ENCODE results near the gene MTHFD1L. TPM values are rescaled to one million over a fixed set of nuclear protein-coding genes. Genes with fewer than 3 reads are reported as not detected.
A peak's percentile ranks its signal among the peaks of the same experiment; 100 is the strongest.

Gene MTHFD1L
- total and polyA plus RNA-seq, 2 donors from 2014 or later, result 4.7 to 39.6 TPM

GRCh38 chr6:151136141-151136755 is 270.7 kb downstream of the MTHFD1L start:
- H3K4me3 ChIP-seq (ENCODE audit: low read length in 3 of 3), result peak overlapping the region in 2 of 3 donors; percentile 53 to 65

GRCh38 chr6:151137542-151137941 is 272.0 kb downstream of the MTHFD1L start:
- Histone ChIP-seq H3K4me1 (ENCODE audit: control insufficient read depth in 2 of 3, insufficient read depth in 2 of 3, low read depth in 1 of 3, low read length in 3 of 3) (peaks cover 0 to 8% (median 2%) of the 10 kb centered on the region in 3 donors), H3K9me3 (ENCODE audit: control insufficient read depth in 2 of 3, insufficient read depth in 1 of 3, low read length in 3 of 3) (peaks cover 0 to under 1% (median 0%) of the 10 kb centered on the region in 3 donors), H3K9ac (ENCODE audit: low read length in 3 of 3) (no peak overlapping the region), H3K27me3 (ENCODE audit: control insufficient read depth, insufficient read depth, low read length) (no peaks in the 10 kb centered on the region), H3K36me3 (ENCODE audit: control insufficient read depth in 2 of 3, insufficient read depth in 3 of 3, low read length in 3 of 3) (no peaks in the 10 kb centered on the region), H3K4me3 (ENCODE audit: low read length in 3 of 3) (no peak overlapping the region), H3K27ac (ENCODE audit: low read depth in 2 of 2, low read length in 2 of 2) (no peak overlapping the region)
- no peak for FAIRE-seq
- peak in 1 of 5 donors; percentile 62 for DNase-seq
- intact Hi-C loops (cut with DNase I), result no loop called here
- no peak for TF ChIP-seq CTCF (IDR thresholded peaks at IDR 0.05; ENCODE audit: borderline replicate concordance, extremely low read depth, insufficient read depth)

More at GRCh38 chr6:151136141-151136755, 270.7 kb downstream of the MTHFD1L start:
- H3K4me1 ChIP-seq (ENCODE audit: control insufficient read depth in 2 of 3, insufficient read depth in 2 of 3, low read depth in 1 of 3, low read length in 3 of 3), result peaks cover 0 to 8% (median 2%) of the 10 kb centered on the region in 3 donors
- peak overlapping the region; percentile 20 to 33 for H3K27ac ChIP-seq (ENCODE audit: low read depth in 2 of 2, low read length in 2 of 2)
- FAIRE-seq, result no peak
- H3K9ac ChIP-seq (ENCODE audit: low read length in 3 of 3), result peak overlapping the region in 2 of 3 donors; percentile 2 to 54
- intact Hi-C loops (cut with DNase I), result no loop called here
- H3K27me3 ChIP-seq (ENCODE audit: control insufficient read depth, insufficient read depth, low read length), result no peaks in the 10 kb centered on the region
- H3K9me3 ChIP-seq (ENCODE audit: control insufficient read depth in 2 of 3, insufficient read depth in 1 of 3, low read length in 3 of 3), result peaks cover 0 to 3% (median 0%) of the 10 kb centered on the region in 3 donors
- peak in 3 of 5 donors; percentile 62 to 88 (median 85) for DNase-seq
- no peak for TF ChIP-seq CTCF (IDR thresholded peaks at IDR 0.05; ENCODE audit: borderline replicate concordance, extremely low read depth, insufficient read depth)
- no peaks in the 10 kb centered on the region for H3K36me3 ChIP-seq (ENCODE audit: control insufficient read depth in 2 of 3, insufficient read depth in 3 of 3, low read length in 3 of 3)

GRCh38 chr6:151139524-151139923 is 274.0 kb downstream of the MTHFD1L start:
- no peaks in the 10 kb centered on the region for H3K27me3 ChIP-seq (ENCODE audit: control insufficient read depth, insufficient read depth, low read length)
- H3K9me3 ChIP-seq (ENCODE audit: control insufficient read depth in 2 of 3, insufficient read depth in 1 of 3, low read length in 3 of 3), result no peaks in the 10 kb centered on the region
- intact Hi-C loops (cut with DNase I), result no loop called here
- DNase-seq, result peak in 1 of 5 donors; percentile 53
- no peaks in the 10 kb centered on the region for H3K36me3 ChIP-seq (ENCODE audit: control insufficient read depth in 2 of 3, insufficient read depth in 3 of 3, low read length in 3 of 3)
- H3K4me1 ChIP-seq (ENCODE audit: control insufficient read depth in 2 of 3, insufficient read depth in 2 of 3, low read depth in 1 of 3, low read length in 3 of 3), result peaks cover 0 to 8% (median 2%) of the 10 kb centered on the region in 3 donors
- no peak overlapping the region for H3K27ac ChIP-seq (ENCODE audit: low read depth in 2 of 2, low read length in 2 of 2)
- no peak overlapping the region for H3K9ac ChIP-seq (ENCODE audit: low read length in 3 of 3)
- TF ChIP-seq CTCF (IDR thresholded peaks at IDR 0.05; ENCODE audit: borderline replicate concordance, extremely low read depth, insufficient read depth), result no peak
- no peak for FAIRE-seq
- no peak overlapping the region for H3K4me3 ChIP-seq (ENCODE audit: low read length in 3 of 3)

Data from kidney (tissue), 14 donors.